Trophoblast cell (in vitro differentiated cells and primary cell): Measurements from ENCODE around the gene MRTFA.

ENCODE experiments used
- DNase-seq, 2 donors: peaks; one replicate each; pipeline ENCODE4 v3.0.0-alpha.2; 2016
- H2AFZ ChIP-seq: 2 replicates; pipeline ENCODE4 v1.6.1; 2013; ENCODE audit warnings: low read length, moderate library complexity, mild to moderate bottlenecking; ENCODE audit not compliant: insufficient read depth, poor library complexity
- H2AK5ac ChIP-seq: 2 replicates; pipeline ENCODE4 v1.6.1; 2013; ENCODE audit warnings: mild to moderate bottlenecking, low read length
- H2BK120ac ChIP-seq: 2 replicates; pipeline ENCODE4 v1.6.1; 2013; ENCODE audit warnings: low read length, mild to moderate bottlenecking, moderate library complexity; ENCODE audit not compliant: insufficient read depth, poor library complexity
- H2BK12ac ChIP-seq: 2 replicates; pipeline ENCODE4 v1.6.1; 2013; ENCODE audit warnings: mild to moderate bottlenecking, low read length, moderate library complexity
- H2BK5ac ChIP-seq: 2 replicates; pipeline ENCODE4 v1.6.1; 2013; ENCODE audit warnings: low read length, low read depth, moderate library complexity, mild to moderate bottlenecking; ENCODE audit not compliant: poor library complexity
- H3K14ac ChIP-seq: 2 replicates; pipeline ENCODE4 v1.6.1; 2013; ENCODE audit warnings: mild to moderate bottlenecking, low read length
- H3K18ac ChIP-seq: 2 replicates; pipeline ENCODE4 v1.6.1; 2013; ENCODE audit warnings: mild to moderate bottlenecking, low read length
- H3K23ac ChIP-seq: 2 replicates; pipeline ENCODE4 v1.6.1; 2013; ENCODE audit warnings: low read length
- H3K27ac ChIP-seq: 2 replicates; pipeline ENCODE4 v1.5.1; 2013; ENCODE audit warnings: low read depth, mild to moderate bottlenecking, inconsistent platforms, low read length, moderate library complexity
- H3K27me3 ChIP-seq: 2 replicates; pipeline ENCODE4 v1.6.1; 2013; ENCODE audit warnings: inconsistent platforms, mild to moderate bottlenecking, low read length, moderate library complexity; ENCODE audit not compliant: insufficient read depth
- H3K36me3 ChIP-seq, 2 experiments: 1 replicate in 1 of 2; 2 replicates in 1 of 2; pipeline ENCODE4 v1.6.1; 2013; ENCODE audit warnings: low read length in 2 of 2, mild to moderate bottlenecking in 2 of 2, moderate library complexity in 1 of 2; ENCODE audit not compliant: insufficient read depth in 2 of 2, control insufficient read depth in 1 of 2
- H3K4ac ChIP-seq: 2 replicates; pipeline ENCODE4 v1.6.1; 2013; ENCODE audit warnings: low read depth, mild to moderate bottlenecking, low read length, moderate library complexity
- H3K4me1 ChIP-seq, 2 experiments: 1 replicate in 1 of 2; 2 replicates in 1 of 2; pipeline ENCODE4 v1.6.1; 2013; ENCODE audit warnings: low read length in 2 of 2, mild to moderate bottlenecking in 2 of 2, moderate library complexity in 1 of 2; ENCODE audit not compliant: insufficient read depth in 2 of 2, control insufficient read depth in 1 of 2
- H3K4me2 ChIP-seq: 2 replicates; pipeline ENCODE4 v1.6.1; 2013; ENCODE audit warnings: inconsistent platforms, mild to moderate bottlenecking, low read length, moderate library complexity
- H3K4me3 ChIP-seq: 2 replicates; pipeline ENCODE4 v1.5.1; 2013; ENCODE audit warnings: mild to moderate bottlenecking, low read depth, low read length, inconsistent platforms
- H3K79me1 ChIP-seq: one replicate; pipeline ENCODE4 v1.6.1; 2013; ENCODE audit warnings: low read length
- H3K79me2 ChIP-seq: 2 replicates; pipeline ENCODE4 v1.6.1; 2013; ENCODE audit warnings: low read length, mild to moderate bottlenecking; ENCODE audit not compliant: control insufficient read depth, insufficient read depth, poor library complexity
- H3K9ac ChIP-seq: 2 replicates; pipeline ENCODE4 v1.6.1; 2013; ENCODE audit warnings: mild to moderate bottlenecking, low read length
- H3K9me3 ChIP-seq: 2 replicates; pipeline ENCODE4 v1.6.1; 2013; ENCODE audit warnings: low read depth, mild to moderate bottlenecking, control low read depth, inconsistent platforms, low read length; ENCODE audit not compliant: insufficient read depth
- H4K12ac ChIP-seq: 2 replicates; pipeline ENCODE4 v1.6.1; 2013; ENCODE audit warnings: low read depth, mild to moderate bottlenecking, low read length, moderate library complexity
- H4K8ac ChIP-seq: 2 replicates; pipeline ENCODE4 v1.6.1; 2013; ENCODE audit warnings: low read depth, mild to moderate bottlenecking, low read length, moderate library complexity
- H4K91ac ChIP-seq: one replicate; pipeline ENCODE4 v1.6.1; 2013; ENCODE audit warnings: low read depth, mild to moderate bottlenecking, low read length, moderate library complexity
- WGBS: extraction: QIAGEN DNeasy Blood & Tissue Kit; methylation state at CpG from one replicate; pipeline ENCODE4 v1.1.7; 2013; ENCODE audit warnings: missing lambda C conversion rate; ENCODE audit not compliant: insufficient read length, insufficient coverage; ENCODE audit errors: extremely low coverage; 5-methylcytosine and 5-hydroxymethylcytosine counted together

Gene MRTFA

DNA sequence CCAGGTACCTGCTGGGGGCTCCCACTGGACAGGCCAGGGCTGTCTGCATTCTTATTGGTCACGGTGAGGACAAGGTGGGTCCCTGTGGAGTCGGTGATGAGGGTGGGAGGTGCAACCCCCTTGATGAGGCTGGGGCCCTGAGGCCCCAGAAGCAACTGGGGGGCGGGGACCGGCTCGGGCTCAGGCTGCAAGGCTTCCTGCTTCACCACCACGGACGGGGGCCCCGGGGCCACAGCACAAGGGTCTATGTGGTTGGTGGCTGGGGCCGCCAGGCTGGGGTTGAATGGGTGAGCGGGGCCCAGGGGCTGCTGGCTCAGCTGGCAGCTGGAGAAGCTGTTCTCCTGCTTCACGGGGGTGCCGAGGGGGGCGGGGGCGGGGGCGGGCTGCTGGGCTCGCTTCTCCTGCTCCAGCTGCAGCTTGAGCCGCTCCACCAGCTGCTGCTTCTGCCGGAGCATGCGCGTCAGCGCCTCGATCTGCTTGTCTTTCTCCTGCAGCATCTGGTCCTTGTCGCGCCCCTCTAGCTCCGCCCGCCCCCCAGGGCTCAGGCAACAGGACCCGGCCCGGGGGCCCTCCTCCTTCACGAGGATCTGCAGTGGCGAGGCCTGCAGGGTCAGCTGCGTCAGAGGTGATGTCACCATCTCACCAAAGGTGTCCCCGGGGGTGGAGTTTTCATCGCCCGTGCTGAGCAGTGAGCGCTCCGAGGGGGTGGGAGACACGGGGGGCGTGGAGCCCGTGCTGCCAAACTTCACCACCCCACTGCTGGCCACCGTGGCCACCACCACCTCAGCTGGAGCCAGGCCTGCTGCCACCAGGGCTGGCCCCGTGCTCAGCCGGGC lies 217.9 kb downstream of the MRTFA start:
- H3K4me3 ChIP-seq, result no peak overlapping the region
- H2BK120ac ChIP-seq, result no peak overlapping the region
- no peak overlapping the region for H3K23ac ChIP-seq
- H3K14ac ChIP-seq, result no peak overlapping the region
- no peak overlapping the region for H2AK5ac ChIP-seq
- H4K8ac ChIP-seq, result no peak overlapping the region
- H3K79me2 ChIP-seq, result no peaks in the 10 kb centered on the region
- H3K4me1 ChIP-seq, result peaks cover 0 to 6% of the 10 kb centered on the region in 2 experiments
- H3K27me3 ChIP-seq, result no peaks in the 10 kb centered on the region
- no peak overlapping the region for H3K4me2 ChIP-seq
- H3K18ac ChIP-seq, result no peak overlapping the region
- H4K12ac ChIP-seq, result no peak overlapping the region
- no peak overlapping the region for H3K4ac ChIP-seq
- no peak overlapping the region for H3K27ac ChIP-seq
- H3K36me3 ChIP-seq, result peaks cover 84 to 89% of the 10 kb centered on the region in 2 experiments
- no peak overlapping the region for H2BK12ac ChIP-seq
- H4K91ac ChIP-seq, result no peak overlapping the region
- H3K9me3 ChIP-seq, result peaks cover 5% of the 10 kb centered on the region
- no peak overlapping the region for H2BK5ac ChIP-seq
- H2AFZ ChIP-seq, result no peak overlapping the region
- peak in 1 of 2 donors; percentile 38 for DNase-seq
- WGBS, result no CpG with 5 or more reads among the region's 42 CpGs
- H3K79me1 ChIP-seq, result no peaks in the 10 kb centered on the region
- no peak overlapping the region for H3K9ac ChIP-seq

DNA sequence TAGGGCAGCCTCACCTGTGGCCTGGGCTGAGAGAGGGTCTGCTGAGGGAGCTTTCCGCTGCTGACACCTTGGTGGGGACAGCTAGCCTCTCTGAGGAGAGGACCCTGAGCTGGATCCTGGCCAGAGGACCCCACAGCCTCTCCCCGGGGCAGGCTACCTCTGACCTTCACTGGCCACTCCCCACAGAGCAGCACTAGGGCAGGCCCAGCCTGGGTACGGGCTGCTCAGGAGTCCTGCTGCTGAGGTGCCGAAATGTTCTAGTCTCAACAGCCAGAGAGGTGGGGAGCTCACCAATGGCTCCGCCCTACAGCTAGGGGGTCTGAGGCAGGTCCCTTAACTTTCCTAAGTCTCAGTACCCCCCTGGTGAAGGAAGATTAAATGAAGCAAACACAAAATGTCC lies 218.6 kb downstream of the MRTFA start:
- no peak overlapping the region for H2AK5ac ChIP-seq
- H3K27me3 ChIP-seq, result no peaks in the 10 kb centered on the region
- H3K9me3 ChIP-seq, result peaks cover 5% of the 10 kb centered on the region
- no peak overlapping the region for H3K23ac ChIP-seq
- no peak overlapping the region for H3K27ac ChIP-seq
- H2AFZ ChIP-seq, result no peak overlapping the region
- H3K4me1 ChIP-seq, result peaks cover 0 to 6% of the 10 kb centered on the region in 2 experiments
- H3K9ac ChIP-seq, result no peak overlapping the region
- no peak overlapping the region for H3K4ac ChIP-seq
- no peak overlapping the region for H4K12ac ChIP-seq
- no peak overlapping the region for H3K14ac ChIP-seq
- no peak overlapping the region for H3K18ac ChIP-seq
- no peaks in the 10 kb centered on the region for H3K79me2 ChIP-seq
- H3K4me3 ChIP-seq, result no peak overlapping the region
- H2BK120ac ChIP-seq, result no peak overlapping the region
- DNase-seq, result no peak
- peaks cover 81 to 82% of the 10 kb centered on the region in 2 experiments for H3K36me3 ChIP-seq
- no peak overlapping the region for H4K91ac ChIP-seq
- H4K8ac ChIP-seq, result no peak overlapping the region
- no peak overlapping the region for H2BK12ac ChIP-seq
- WGBS, result no CpG with 5 or more reads among the region's 5 CpGs
- H2BK5ac ChIP-seq, result no peak overlapping the region
- H3K4me2 ChIP-seq, result no peak overlapping the region
- no peaks in the 10 kb centered on the region for H3K79me1 ChIP-seq

- no peak overlapping the region for H3K4me2 ChIP-seq
- H3K27me3 ChIP-seq, result no peaks in the 10 kb centered on the region
- no peak overlapping the region for H3K27ac ChIP-seq
- no peak overlapping the region for H3K4ac ChIP-seq
- H2BK5ac ChIP-seq, result no peak overlapping the region
- H2BK120ac ChIP-seq, result no peak overlapping the region
- no peak for DNase-seq
- no peak overlapping the region for H3K9ac ChIP-seq
- H3K23ac ChIP-seq, result no peak overlapping the region
- H3K79me2 ChIP-seq, result no peaks in the 10 kb centered on the region
- H3K79me1 ChIP-seq, result no peaks in the 10 kb centered on the region
- WGBS, result no CpG with 5 or more reads among the region's 8 CpGs
- H3K4me1 ChIP-seq, result peaks cover 0 to 6% of the 10 kb centered on the region in 2 experiments
- H3K4me3 ChIP-seq, result no peak overlapping the region
- no peak overlapping the region for H2AK5ac ChIP-seq
- H3K36me3 ChIP-seq, result peaks cover 74% of the 10 kb centered on the region in 2 experiments
- H2BK12ac ChIP-seq, result no peak overlapping the region
- no peak overlapping the region for H4K12ac ChIP-seq
- peaks cover 5% of the 10 kb centered on the region for H3K9me3 ChIP-seq
- H3K18ac ChIP-seq, result no peak overlapping the region
- H2AFZ ChIP-seq, result no peak overlapping the region
- H3K14ac ChIP-seq, result no peak overlapping the region
- H4K8ac ChIP-seq, result no peak overlapping the region
- no peak overlapping the region for H4K91ac ChIP-seq
Observed at GRCh38 chr22:40417041-40417440, 219.5 kb downstream of the MRTFA start.

DNA sequence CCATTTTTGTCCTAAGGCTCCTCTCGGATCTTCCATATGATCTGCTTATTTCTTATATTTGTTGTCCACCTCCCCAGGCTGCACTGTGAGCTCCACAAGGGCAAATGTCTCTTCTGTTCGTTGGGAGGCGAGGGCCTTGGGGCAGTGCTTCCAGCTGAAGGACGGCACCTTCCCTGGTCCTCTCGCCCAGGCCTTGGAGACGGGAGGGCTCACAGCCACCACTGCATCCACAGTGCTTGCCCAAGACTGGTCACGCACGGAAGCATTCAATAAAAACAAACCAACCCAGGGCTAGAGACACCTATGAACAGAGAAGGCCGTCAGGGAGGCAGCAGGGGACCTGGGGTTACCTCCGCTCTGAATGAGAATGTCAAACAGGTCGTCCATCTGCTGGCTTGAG lies 219.9 kb downstream of the MRTFA start:
- Histone ChIP-seq H4K12ac (no peak overlapping the region), H2AK5ac (no peak overlapping the region), H2BK120ac (no peak overlapping the region), H3K4me2 (no peak overlapping the region), H3K36me3 (peaks cover 70 to 71% of the 10 kb centered on the region in 2 experiments), H3K18ac (no peak overlapping the region), H2BK12ac (no peak overlapping the region), H2AFZ (no peak overlapping the region), H3K4ac (no peak overlapping the region), H3K79me2 (no peaks in the 10 kb centered on the region), H3K9me3 (peaks cover 5% of the 10 kb centered on the region), H3K9ac (no peak overlapping the region), H3K27ac (no peak overlapping the region), H3K27me3 (no peaks in the 10 kb centered on the region), H2BK5ac (no peak overlapping the region), H3K4me1 (peaks cover 0 to 6% of the 10 kb centered on the region in 2 experiments), H3K23ac (no peak overlapping the region), H4K91ac (no peak overlapping the region), H3K14ac (no peak overlapping the region), H3K79me1 (no peaks in the 10 kb centered on the region), H3K4me3 (no peak overlapping the region), H4K8ac (no peak overlapping the region)
- no peak for DNase-seq
- WGBS, result no CpG with 5 or more reads among the region's 11 CpGs
